GM19452 (cell line): ENCODE results near the gene EPHA5.

Experiments used
- ATAC-seq: cut with Tn5 transposase; IDR thresholded peaks from one replicate; pipeline ENCODE4 v1.9.1; 2021; ENCODE audit not compliant: unreplicated experiment

Gene EPHA5

GRCh38 chr4:65508168-65508567, 162.1 kb downstream of the EPHA5 start:
- ATAC-seq, result no peak

GRCh38 chr4:65502131-65502701, 168.1 kb downstream of the EPHA5 start:
- no peak for ATAC-seq

GRCh38 chr4:65498606-65499005, 171.7 kb downstream of the EPHA5 start:
- ATAC-seq, result no peak

- ATAC-seq, result no peak
These were observed 174.8 kb downstream of the EPHA5 start for GRCh38 chr4:65495439-65495838.

GRCh38 chr4:65482410-65482809, 187.9 kb downstream of the EPHA5 start:
- ATAC-seq, result no peak

DNA sequence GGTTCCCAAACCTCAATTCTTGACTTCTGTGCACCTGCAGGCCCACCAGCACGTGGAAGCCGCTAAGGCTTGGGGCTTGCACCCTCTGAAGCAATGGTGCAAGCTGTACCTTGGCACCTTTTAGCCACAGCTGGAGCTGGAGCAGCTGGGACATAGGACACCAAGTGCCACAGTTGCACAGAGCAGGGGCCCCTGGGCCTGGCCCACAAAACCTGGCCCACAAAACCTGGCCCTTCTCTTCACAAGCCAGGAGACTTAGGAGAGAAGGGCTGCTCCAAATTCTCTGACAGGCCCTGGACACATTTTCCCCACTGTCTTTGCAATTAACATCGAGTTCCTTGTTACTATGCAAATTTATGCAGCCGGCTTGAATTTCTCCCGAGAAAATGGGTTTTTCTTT, 197.8 kb downstream of the EPHA5 start:
- no peak for ATAC-seq

- no peak for ATAC-seq
These were observed 203.1 kb downstream of the EPHA5 start for GRCh38 chr4:65467068-65467680.

DNA sequence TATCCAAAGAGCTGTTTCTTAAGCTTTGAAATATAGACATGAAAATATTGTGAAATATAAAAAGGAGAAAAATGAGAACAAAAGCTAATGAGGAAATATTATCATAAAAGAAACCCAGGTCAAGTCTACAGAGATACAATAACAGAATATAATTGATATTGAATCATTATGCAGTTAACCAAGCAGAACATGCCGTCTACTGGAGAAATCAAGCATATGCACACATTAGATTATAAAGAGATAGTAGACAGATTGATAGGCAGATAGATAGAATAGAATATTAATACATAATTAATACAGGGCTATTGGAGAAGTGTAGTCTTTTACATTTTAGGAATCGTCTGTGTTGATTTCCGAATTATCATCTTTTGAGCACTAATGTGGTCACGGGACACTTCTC, 208.5 kb downstream of the EPHA5 start:
- ATAC-seq, result no peak

DNA sequence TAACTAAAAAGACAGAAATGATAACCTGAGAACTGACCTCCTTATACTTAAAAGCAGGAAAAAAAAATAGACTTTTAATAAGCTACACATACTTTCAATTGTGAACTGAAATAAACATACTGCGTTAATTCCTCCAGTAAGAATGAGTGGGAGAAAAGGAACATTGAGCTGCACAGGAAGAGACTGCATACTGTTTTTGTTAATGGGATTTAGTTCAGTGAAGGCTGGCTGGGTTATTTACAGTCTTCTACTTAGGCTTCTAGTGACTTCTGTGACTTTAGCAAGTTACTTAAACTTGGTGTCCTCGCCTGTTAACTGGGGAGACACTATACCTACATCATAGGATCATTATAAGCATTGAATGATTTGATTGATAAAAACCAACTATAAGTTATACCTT, 213.3 kb downstream of the EPHA5 start:
- ATAC-seq, result no peak

DNA sequence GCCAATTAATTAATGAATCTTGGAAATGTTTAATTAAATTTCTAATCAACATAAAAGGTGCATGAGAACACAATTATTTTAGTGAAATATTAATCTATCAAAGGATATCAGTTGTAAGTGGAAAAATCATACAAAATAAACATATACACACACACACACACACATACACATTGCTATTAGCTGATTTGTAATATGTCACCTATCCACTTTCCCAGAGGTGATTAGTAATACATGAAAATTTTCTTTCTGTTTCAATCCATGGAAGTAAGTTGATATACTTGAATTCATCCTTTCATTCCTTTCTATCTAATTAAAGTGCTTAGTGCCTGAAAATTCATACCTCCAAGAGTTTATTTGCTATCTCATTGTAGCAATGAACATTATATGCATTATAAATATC, 213.7 kb downstream of the EPHA5 start:
- ATAC-seq, result no peak

DNA sequence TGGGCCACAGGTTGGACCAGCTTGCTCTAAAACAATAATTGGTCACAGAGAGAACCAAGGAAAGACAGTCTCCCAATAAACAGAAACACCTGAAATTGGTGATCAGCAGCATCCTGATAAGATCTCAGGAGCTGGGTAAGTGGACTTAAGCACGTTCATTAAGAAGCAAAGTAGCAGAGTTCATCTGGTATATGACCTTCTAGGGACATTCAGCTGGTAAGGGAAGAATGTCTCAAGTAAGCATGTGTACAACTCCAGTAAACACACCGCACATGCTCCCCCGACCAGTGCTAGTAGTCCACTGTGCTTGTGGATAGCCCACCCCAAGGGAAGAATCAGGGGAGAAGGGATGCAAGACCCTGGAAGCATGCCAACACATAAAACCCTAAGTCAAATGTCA, 216.9 kb downstream of the EPHA5 start:
- no peak for ATAC-seq

DNA sequence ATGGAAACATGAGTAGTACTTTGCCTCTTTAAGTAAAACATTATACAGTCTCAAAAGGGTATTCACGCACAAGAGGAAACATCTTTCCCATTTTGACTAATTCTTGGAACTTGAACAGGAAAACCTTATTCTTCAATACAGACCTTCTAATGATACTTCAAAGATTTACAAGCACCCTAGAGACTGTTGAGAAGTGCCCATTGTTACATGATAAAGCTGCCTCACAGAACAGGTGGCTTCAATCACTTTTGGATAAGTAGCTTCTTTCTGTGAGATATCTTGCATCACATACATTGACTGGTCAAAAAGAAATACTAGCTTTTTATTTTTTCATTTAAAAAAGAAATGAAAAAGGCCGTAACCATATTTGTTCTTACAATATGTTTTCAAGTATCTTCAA, 219.4 kb downstream of the EPHA5 start:
- no peak for ATAC-seq

- ATAC-seq, result no peak
These were observed 233.2 kb downstream of the EPHA5 start for GRCh38 chr4:65437102-65437501.

- ATAC-seq, result no peak
These were observed 248.2 kb downstream of the EPHA5 start for GRCh38 chr4:65422109-65422508.

- no peak for ATAC-seq
These were observed 250.3 kb downstream of the EPHA5 start for GRCh38 chr4:65420036-65420435.

DNA sequence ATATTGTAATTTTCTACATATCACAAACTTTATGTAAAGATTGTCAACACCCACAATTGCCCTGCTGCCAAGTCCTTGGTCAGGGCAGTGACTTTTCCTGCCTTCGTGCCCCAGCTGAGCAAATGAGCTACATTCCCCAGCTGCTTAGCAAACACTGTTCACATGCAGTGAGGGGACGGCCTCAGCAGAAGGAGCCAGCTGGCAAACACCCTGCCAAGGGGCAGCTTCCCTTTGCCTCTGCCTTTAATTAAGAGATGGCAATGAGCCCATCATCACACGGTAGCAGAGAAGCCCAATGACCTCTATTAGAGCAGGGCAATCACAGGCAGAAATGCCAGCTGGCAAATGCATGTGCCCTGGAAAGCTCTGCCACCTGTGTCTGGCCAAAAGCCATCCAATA, 253.4 kb downstream of the EPHA5 start:
- no peak for ATAC-seq

DNA sequence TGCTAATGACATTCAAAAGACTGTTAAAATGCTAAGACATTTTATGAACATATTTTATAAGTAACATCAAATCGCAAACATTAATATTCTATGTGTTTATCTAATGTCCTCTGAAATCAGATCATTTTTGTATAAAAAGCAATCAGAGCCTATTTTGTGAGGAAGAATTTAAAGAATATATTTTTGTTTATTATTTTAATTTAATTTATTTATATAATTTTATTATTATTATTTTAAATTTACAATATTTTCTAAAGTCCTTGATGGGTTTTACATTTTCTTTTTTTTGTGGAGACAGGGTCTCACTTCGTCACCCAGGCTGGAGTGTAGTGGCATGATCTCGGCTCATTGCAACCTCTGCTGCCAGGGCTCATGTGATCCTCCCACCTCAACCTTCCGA, 262.8 kb downstream of the EPHA5 start:
- ATAC-seq, result no peak

GRCh38 chr4:65401083-65401482, 269.2 kb downstream of the EPHA5 start:
- ATAC-seq, result no peak

DNA sequence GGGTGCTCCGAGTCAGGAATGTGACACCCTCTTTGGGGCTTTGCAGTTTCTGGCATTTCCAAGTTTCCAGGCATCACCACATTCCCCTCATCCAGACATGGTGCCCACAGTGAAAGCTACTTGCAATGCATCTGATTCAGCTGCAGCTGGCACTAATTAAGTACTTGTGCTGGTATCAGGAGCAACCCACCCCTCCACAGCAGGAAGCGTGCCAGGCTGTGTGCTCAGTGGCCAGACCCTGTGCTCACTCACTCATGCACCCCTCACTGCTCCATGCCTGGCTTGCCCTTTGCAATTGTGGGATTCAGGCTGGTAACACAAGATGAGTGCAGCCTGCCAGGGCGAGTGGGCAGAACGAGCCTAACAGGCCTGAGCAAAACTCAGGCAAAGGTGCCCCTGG, 271.2 kb downstream of the EPHA5 start:
- ATAC-seq, result no peak

DNA sequence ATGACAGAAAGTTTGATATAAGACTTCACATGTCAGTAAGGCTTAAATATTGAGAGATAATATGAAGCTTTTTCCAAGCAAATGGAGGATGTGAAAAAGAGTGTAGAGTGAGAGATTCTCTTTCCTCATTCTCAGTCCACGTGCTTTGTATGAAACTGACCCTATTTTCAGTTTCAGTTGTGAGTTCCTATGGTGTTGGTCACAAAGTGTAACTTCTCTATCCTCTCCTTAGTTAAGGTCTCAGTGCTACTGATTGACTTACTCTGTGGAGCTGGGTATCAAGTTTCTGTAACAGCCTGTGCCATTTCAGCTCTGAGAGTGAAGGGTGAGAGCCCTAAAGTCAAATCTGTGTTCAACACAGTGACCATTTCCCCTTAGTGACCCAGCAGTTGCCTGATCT, 277.2 kb downstream of the EPHA5 start:
- no peak for ATAC-seq

GRCh38 chr4:65392488-65392887, 277.8 kb downstream of the EPHA5 start:
- no peak for ATAC-seq

DNA sequence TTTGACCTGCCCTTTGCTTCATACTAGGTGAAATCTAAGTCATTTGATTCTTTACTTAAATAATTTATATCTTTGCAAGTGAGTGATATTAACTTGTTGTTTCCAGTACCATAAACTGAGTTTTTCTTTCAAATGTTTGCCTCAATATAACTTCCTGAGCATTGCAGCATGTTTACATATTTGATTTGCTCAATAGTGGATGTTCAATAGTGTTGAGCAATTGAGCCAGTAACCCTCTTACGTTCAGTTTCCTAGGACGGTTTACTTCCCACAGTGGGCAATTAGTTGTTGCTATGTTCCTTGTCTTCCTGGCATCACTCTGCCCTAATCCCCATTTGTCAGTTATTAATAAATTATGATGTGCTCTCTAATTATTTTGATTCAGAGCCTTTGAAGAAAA, 278.5 kb downstream of the EPHA5 start:
- no peak for ATAC-seq

- ATAC-seq, result no peak
These were observed 278.9 kb downstream of the EPHA5 start for GRCh38 chr4:65391382-65391781.
